Activated naive CD4-positive, alpha-beta T cell treated with anti-CD3 and anti-CD28 coated beads, Interleukin-2, amount 10 ng/mL, durations not matched to agents 7 days and 5 days (primary cell): ENCODE results near the gene HNRNPUL2.

Source experiments
- CTCF ChIA-PET: fragments of 350-600 bp; sonication (Branson Sonifier 250); formaldehyde crosslinking; loops from one replicate; lab custom pipeline; 2021; ENCODE audit warnings: antibody characterized with exemption; lab: Charles Lee
- DNase-seq: peaks from one replicate; pipeline ENCODE4 v3.0.0-alpha.2; 2020
- H3K27ac Mint-ChIP-seq: one replicate; pipeline ENCODE4 v1.8.0; 2021; ENCODE audit warnings: mild to moderate bottlenecking, moderate library complexity, mixed read lengths
- H3K27me3 Mint-ChIP-seq: one replicate; pipeline ENCODE4 v1.8.0; 2021; ENCODE audit warnings: mild to moderate bottlenecking, mixed read lengths
- H3K36me3 Mint-ChIP-seq: one replicate; pipeline ENCODE4 v1.8.0; 2021; ENCODE audit warnings: mixed read lengths
- H3K4me1 Mint-ChIP-seq: one replicate; pipeline ENCODE4 v1.8.0; 2021; ENCODE audit warnings: mixed read lengths
- H3K4me3 Mint-ChIP-seq: one replicate; pipeline ENCODE4 v1.8.0; 2021; ENCODE audit warnings: mild to moderate bottlenecking, moderate library complexity, mixed read lengths
- H3K9me3 Mint-ChIP-seq: one replicate; pipeline ENCODE4 v1.8.0; 2021; ENCODE audit warnings: mixed read lengths

The HNRNPUL2 gene

GRCh38 chr11:62716816-62717215, 10.4 kb downstream of the HNRNPUL2 start:
- Mint-ChIP-seq H3K4me1 (peaks cover 76% of the 10 kb centered on the region), H3K36me3 (peaks cover 84% of the 10 kb centered on the region)

GRCh38 chr11:62716206-62716605, 11.1 kb downstream of the HNRNPUL2 start:
- Mint-ChIP-seq H3K27me3 (no peaks in the 10 kb centered on the region), H3K27ac (no peak overlapping the region)
- DNase-seq, result no peak

More at GRCh38 chr11:62716816-62717215, 10.4 kb downstream of the HNRNPUL2 start:
- Mint-ChIP-seq H3K27ac (no peak overlapping the region), H3K4me3 (no peak overlapping the region), H3K9me3 (no peaks in the 10 kb centered on the region), H3K27me3 (no peaks in the 10 kb centered on the region)
- CTCF ChIA-PET, result interaction anchor here (1.3 kb wide), 1 partner anchor 9 kb away, joined by 4 read pairs; no protein-coding TSS in a partner anchor
- DNase-seq, result no peak

GRCh38 chr11:62715150-62716130, 11.8 kb downstream of the HNRNPUL2 start:
- Mint-ChIP-seq H3K36me3 (peaks cover 81% of the 10 kb centered on the region), H3K4me1 (peaks cover 75% of the 10 kb centered on the region), H3K27ac (peak overlapping the region; percentile 82), H3K9me3 (no peaks in the 10 kb centered on the region), H3K4me3 (no peak overlapping the region), H3K27me3 (no peaks in the 10 kb centered on the region)
- CTCF ChIA-PET, result interaction anchor here (1.2 to 1.3 kb wide), 2 partner anchors 11 to 71 kb away, joined by 3 to 4 read pairs; no protein-coding TSS in a partner anchor
- no peak for DNase-seq

More at GRCh38 chr11:62716206-62716605, 11.1 kb downstream of the HNRNPUL2 start:
- Mint-ChIP-seq H3K4me3 (no peak overlapping the region), H3K4me1 (peaks cover 74% of the 10 kb centered on the region), H3K36me3 (peaks cover 82% of the 10 kb centered on the region), H3K9me3 (no peaks in the 10 kb centered on the region)
- CTCF ChIA-PET, result interaction anchor here (1.3 kb wide), 1 partner anchor 10 kb away, joined by 4 read pairs; no protein-coding TSS in a partner anchor

- Mint-ChIP-seq H3K27me3 (no peaks in the 10 kb centered on the region), H3K4me1 (peaks cover 84% of the 10 kb centered on the region), H3K36me3 (peaks cover 77% of the 10 kb centered on the region), H3K27ac (peak overlapping the region; percentile 98), H3K9me3 (no peaks in the 10 kb centered on the region), H3K4me3 (peak overlapping the region; percentile 35)
- CTCF ChIA-PET, result interaction anchor here (0.7 to 1.1 kb wide), 2 partner anchors 13 to 19 kb away, joined by 3 read pairs; no protein-coding TSS in a partner anchor
- DNase-seq, result no peak
Observed at GRCh38 chr11:62713343-62713742, 13.9 kb downstream of the HNRNPUL2 start.

GRCh38 chr11:62712861-62713260, 14.4 kb downstream of the HNRNPUL2 start:
- H3K27ac Mint-ChIP-seq, result peak overlapping the region; percentile 98
- H3K36me3 Mint-ChIP-seq, result peaks cover 73% of the 10 kb centered on the region
- peaks cover 85% of the 10 kb centered on the region for H3K4me1 Mint-ChIP-seq
- no peaks in the 10 kb centered on the region for H3K27me3 Mint-ChIP-seq
- CTCF ChIA-PET, result interaction anchor here (0.7 kb wide), 2 partner anchors 18 to 33 kb away, joined by 3 read pairs; no protein-coding TSS in a partner anchor
- H3K4me3 Mint-ChIP-seq, result peak overlapping the region; percentile 56
- H3K9me3 Mint-ChIP-seq, result no peaks in the 10 kb centered on the region
- DNase-seq, result no peak

GRCh38 chr11:62712276-62712812, 14.9 kb downstream of the HNRNPUL2 start:
- H3K27me3 Mint-ChIP-seq, result no peaks in the 10 kb centered on the region
- CTCF ChIA-PET, result interaction anchor here (0.7 kb wide), 2 partner anchors 18 to 32 kb away, joined by 3 read pairs; no protein-coding TSS in a partner anchor
- no peaks in the 10 kb centered on the region for H3K9me3 Mint-ChIP-seq
- peaks cover 67% of the 10 kb centered on the region for H3K36me3 Mint-ChIP-seq
- peaks cover 85% of the 10 kb centered on the region for H3K4me1 Mint-ChIP-seq
- H3K27ac Mint-ChIP-seq, result peak overlapping the region; percentile 98
- peak overlapping the region; percentile 56 for H3K4me3 Mint-ChIP-seq
- no peak for DNase-seq

- peaks cover 50% of the 10 kb centered on the region for H3K36me3 Mint-ChIP-seq
- no peaks in the 10 kb centered on the region for H3K27me3 Mint-ChIP-seq
- H3K4me3 Mint-ChIP-seq, result peak overlapping the region; percentile 81
- H3K27ac Mint-ChIP-seq, result peak overlapping the region; percentile 96
- peaks cover 85% of the 10 kb centered on the region for H3K4me1 Mint-ChIP-seq
- H3K9me3 Mint-ChIP-seq, result no peaks in the 10 kb centered on the region
- DNase-seq, result peak; percentile 56
- CTCF ChIA-PET, result interaction anchor here (1.4 to 1.9 kb wide), 4 partner anchors 15 to 117 kb away, joined by 3 to 5 read pairs (median 4); no protein-coding TSS in a partner anchor
Observed at GRCh38 chr11:62710001-62710345, 17.3 kb downstream of the HNRNPUL2 start.

GRCh38 chr11:62709247-62710000, 17.8 kb downstream of the HNRNPUL2 start:
- DNase-seq, result peak; percentile 98
- Mint-ChIP-seq H3K27ac (peak overlapping the region; percentile 96), H3K27me3 (no peaks in the 10 kb centered on the region), H3K4me3 (peak overlapping the region; percentile 81), H3K9me3 (no peaks in the 10 kb centered on the region), H3K36me3 (peaks cover 46% of the 10 kb centered on the region), H3K4me1 (peaks cover 81% of the 10 kb centered on the region)
- CTCF ChIA-PET, result interaction anchor here (0.6 to 1.9 kb wide), 5 partner anchors 14 to 116 kb away, joined by 3 to 5 read pairs (median 3); no protein-coding TSS in a partner anchor

GRCh38 chr11:62708793-62709192, 18.5 kb downstream of the HNRNPUL2 start:
- peaks cover 40% of the 10 kb centered on the region for H3K36me3 Mint-ChIP-seq
- no peaks in the 10 kb centered on the region for H3K9me3 Mint-ChIP-seq
- DNase-seq, result peak; percentile 74
- no peaks in the 10 kb centered on the region for H3K27me3 Mint-ChIP-seq
- peak overlapping the region; percentile 81 for H3K4me3 Mint-ChIP-seq
- peak overlapping the region; percentile 96 for H3K27ac Mint-ChIP-seq
- H3K4me1 Mint-ChIP-seq, result peaks cover 75% of the 10 kb centered on the region
- CTCF ChIA-PET, result interaction anchor here (0.6 to 2.1 kb wide), 6 partner anchors 14 to 116 kb away, joined by 3 to 10 read pairs (median 3); no protein-coding TSS in a partner anchor

GRCh38 chr11:62708392-62708791, 18.9 kb downstream of the HNRNPUL2 start:
- Mint-ChIP-seq H3K27me3 (no peaks in the 10 kb centered on the region), H3K4me1 (peaks cover 71% of the 10 kb centered on the region), H3K27ac (peak overlapping the region; percentile 96), H3K9me3 (no peaks in the 10 kb centered on the region), H3K4me3 (peak overlapping the region; percentile 81), H3K36me3 (peaks cover 36% of the 10 kb centered on the region)
- CTCF ChIA-PET, result interaction anchor here (1.0 to 4.1 kb wide), 5 partner anchors 13 to 78 kb away, joined by 3 to 20 read pairs (median 4); no protein-coding TSS in a partner anchor
- no peak for DNase-seq

GRCh38 chr11:62707277-62707861, 19.9 kb downstream of the HNRNPUL2 start, which contains the start of the genes BSCL2 and GNG3:
TSS of gene BSCL2 (minus strand) at chr11:62707424. CDS start at chr11:62707195, 229 bp downstream.
TSS of gene GNG3 (plus strand) at chr11:62707676. CDS start at chr11:62708296, 620 bp downstream.
- no peaks in the 10 kb centered on the region for H3K9me3 Mint-ChIP-seq
- CTCF ChIA-PET, result interaction anchor here (2.1 to 4.1 kb wide), 2 partner anchors 13 to 27 kb away, joined by 10 to 20 read pairs; no protein-coding TSS in a partner anchor
- H3K4me1 Mint-ChIP-seq, result peaks cover 61% of the 10 kb centered on the region
- H3K36me3 Mint-ChIP-seq, result peaks cover 31% of the 10 kb centered on the region
- no peaks in the 10 kb centered on the region for H3K27me3 Mint-ChIP-seq
- no peak for DNase-seq
- H3K4me3 Mint-ChIP-seq, result peak within 1 kb of the TSS; percentile 87
- H3K27ac Mint-ChIP-seq, result peak within 1 kb of the TSS; percentile 96

GRCh38 chr11:62706850-62707247, 20.4 kb downstream of the HNRNPUL2 start:
- H3K27ac Mint-ChIP-seq, result peak overlapping the region; percentile 66
- CTCF ChIA-PET, result interaction anchor here (0.9 to 4.1 kb wide), 3 partner anchors 13 to 26 kb away, joined by 3 to 20 read pairs (median 10); partner anchors contain the start of gene LRRN4CL
- peaks cover 30% of the 10 kb centered on the region for H3K36me3 Mint-ChIP-seq
- H3K9me3 Mint-ChIP-seq, result no peaks in the 10 kb centered on the region
- H3K27me3 Mint-ChIP-seq, result no peaks in the 10 kb centered on the region
- DNase-seq, result no peak
- H3K4me3 Mint-ChIP-seq, result peak overlapping the region; percentile 87
- H3K4me1 Mint-ChIP-seq, result peaks cover 57% of the 10 kb centered on the region
